Measurements from ENCODE around the gene USP26.

The USP26 gene

DNA sequence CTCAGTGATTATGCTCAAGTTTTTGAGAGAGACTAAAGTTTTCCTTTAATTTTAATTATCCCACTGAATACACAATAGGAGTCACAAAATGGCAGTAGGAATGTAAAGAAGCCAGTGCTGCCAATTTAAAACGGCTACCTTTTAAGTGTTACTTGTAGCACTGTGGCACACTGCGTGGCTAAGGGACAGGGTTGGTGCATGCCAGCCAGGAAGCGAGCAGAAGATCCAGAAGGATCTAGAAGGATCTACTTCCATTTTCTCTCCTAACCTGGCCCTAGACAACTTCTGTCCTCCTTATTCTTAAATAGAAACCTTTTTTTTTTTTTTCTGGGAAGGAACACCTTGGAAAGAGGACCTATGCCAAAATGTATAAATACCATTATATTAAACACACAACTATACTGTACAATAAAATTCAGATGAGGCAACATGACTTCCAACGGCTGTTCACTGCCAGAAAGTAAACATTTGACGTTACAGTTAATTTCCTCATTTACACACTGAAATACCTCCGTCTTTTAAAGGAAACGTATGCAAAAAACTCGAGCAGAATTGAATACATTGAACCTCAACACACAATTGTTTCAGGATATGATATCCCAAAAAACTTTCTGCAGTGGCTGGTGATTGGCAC, 2.7 kb downstream of the USP26 start:
- Histone ChIP-seq H3K9me3 (ENCODE audit: control insufficient read depth, insufficient read depth, low read length) (no peaks in the 10 kb centered on the region), H3F3A (ENCODE audit: control insufficient read depth, insufficient read depth) (no peaks in the 10 kb centered on the region), H3K4me2 (ENCODE audit: low read length) (no peak overlapping the region), H3K27ac (ENCODE audit: low read depth, low read length) (no peak overlapping the region), H3K4me1 (ENCODE audit: control insufficient read depth, low read length) (no peaks in the 10 kb centered on the region), H3K79me2 (ENCODE audit: control insufficient read depth, low read length) (no peaks in the 10 kb centered on the region), H3K9me2 (replicated peaks; ENCODE audit: control insufficient read depth, low read length) (no peaks in the 10 kb centered on the region), H3K27me3 (ENCODE audit: control insufficient read depth, low read length) (no peaks in the 10 kb centered on the region), H3K36me3 (ENCODE audit: control insufficient read depth, low read length) (no peaks in the 10 kb centered on the region), H4K20me1 (ENCODE audit: control insufficient read depth, insufficient read depth, low read depth, low read length) (no peaks in the 10 kb centered on the region), H3K4me3 (ENCODE audit: low read length) (no peak overlapping the region)
- TF ChIP-seq, protein P1, sequence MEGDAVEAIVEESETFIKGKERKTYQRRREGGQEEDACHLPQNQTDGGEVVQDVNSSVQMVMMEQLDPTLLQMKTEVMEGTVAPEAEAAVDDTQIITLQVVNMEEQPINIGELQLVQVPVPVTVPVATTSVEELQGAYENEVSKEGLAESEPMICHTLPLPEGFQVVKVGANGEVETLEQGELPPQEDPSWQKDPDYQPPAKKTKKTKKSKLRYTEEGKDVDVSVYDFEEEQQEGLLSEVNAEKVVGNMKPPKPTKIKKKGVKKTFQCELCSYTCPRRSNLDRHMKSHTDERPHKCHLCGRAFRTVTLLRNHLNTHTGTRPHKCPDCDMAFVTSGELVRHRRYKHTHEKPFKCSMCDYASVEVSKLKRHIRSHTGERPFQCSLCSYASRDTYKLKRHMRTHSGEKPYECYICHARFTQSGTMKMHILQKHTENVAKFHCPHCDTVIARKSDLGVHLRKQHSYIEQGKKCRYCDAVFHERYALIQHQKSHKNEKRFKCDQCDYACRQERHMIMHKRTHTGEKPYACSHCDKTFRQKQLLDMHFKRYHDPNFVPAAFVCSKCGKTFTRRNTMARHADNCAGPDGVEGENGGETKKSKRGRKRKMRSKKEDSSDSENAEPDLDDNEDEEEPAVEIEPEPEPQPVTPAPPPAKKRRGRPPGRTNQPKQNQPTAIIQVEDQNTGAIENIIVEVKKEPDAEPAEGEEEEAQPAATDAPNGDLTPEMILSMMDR (IDR thresholded peaks at IDR 0.05; ENCODE audit: low read depth, low read length, poor library complexity, severe bottlenecking) = no peak
- TF ChIP-seq EZH2phosphoT487 (IDR thresholded peaks at IDR 0.05; ENCODE audit: borderline replicate concordance, low read length) = no peak

DNA sequence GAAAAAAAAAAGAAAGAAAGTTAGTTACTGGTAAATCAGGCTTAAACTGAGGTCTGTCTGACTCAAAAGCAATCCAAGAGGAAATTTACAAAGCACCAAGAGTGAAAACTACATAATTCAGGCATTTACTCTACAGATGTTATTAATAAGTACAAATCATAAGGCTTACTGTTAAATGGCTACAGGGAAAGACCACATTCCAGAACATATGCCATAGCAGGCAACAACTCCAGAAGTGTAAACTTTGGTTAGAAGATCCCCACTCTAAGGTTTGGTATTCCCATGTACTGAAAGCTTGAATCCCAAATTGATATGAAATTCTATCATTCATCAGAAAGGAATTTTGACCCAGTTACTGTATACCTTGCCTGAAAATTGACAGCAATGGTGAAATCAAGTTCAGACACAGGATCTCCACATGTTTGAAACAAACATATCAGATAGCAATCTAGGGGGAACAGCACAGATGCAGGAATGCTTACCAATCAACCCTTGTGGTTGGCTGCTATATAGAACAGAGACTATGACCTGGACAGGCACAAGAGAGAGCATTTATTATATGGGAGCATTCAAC, 6.6 kb downstream of the USP26 start:
- TF ChIP-seq EZH2phosphoT487 (IDR thresholded peaks at IDR 0.05; ENCODE audit: borderline replicate concordance, low read length) = no peak
- TF ChIP-seq, protein P1 (IDR thresholded peaks at IDR 0.05; ENCODE audit: low read depth, low read length, poor library complexity, severe bottlenecking) = no peak
- H3K27me3 ChIP-seq (ENCODE audit: control insufficient read depth, low read length) = no peaks in the 10 kb centered on the region
- no peaks in the 10 kb centered on the region for H4K20me1 ChIP-seq (ENCODE audit: control insufficient read depth, insufficient read depth, low read depth, low read length)
- H3K4me1 ChIP-seq (ENCODE audit: control insufficient read depth, low read length) = no peaks in the 10 kb centered on the region
- H3K27ac ChIP-seq (ENCODE audit: low read depth, low read length) = no peak overlapping the region
- no peaks in the 10 kb centered on the region for H3K36me3 ChIP-seq (ENCODE audit: control insufficient read depth, low read length)
- no peak overlapping the region for H3K4me3 ChIP-seq (ENCODE audit: low read length)
- H3K4me2 ChIP-seq (ENCODE audit: low read length) = no peak overlapping the region
- no peaks in the 10 kb centered on the region for H3K9me3 ChIP-seq (ENCODE audit: control insufficient read depth, insufficient read depth, low read length)
- H3F3A ChIP-seq (ENCODE audit: control insufficient read depth, insufficient read depth) = no peaks in the 10 kb centered on the region
- H3K79me2 ChIP-seq (ENCODE audit: control insufficient read depth, low read length) = no peaks in the 10 kb centered on the region
- H3K9me2 ChIP-seq (replicated peaks; ENCODE audit: control insufficient read depth, low read length) = no peaks in the 10 kb centered on the region

DNA sequence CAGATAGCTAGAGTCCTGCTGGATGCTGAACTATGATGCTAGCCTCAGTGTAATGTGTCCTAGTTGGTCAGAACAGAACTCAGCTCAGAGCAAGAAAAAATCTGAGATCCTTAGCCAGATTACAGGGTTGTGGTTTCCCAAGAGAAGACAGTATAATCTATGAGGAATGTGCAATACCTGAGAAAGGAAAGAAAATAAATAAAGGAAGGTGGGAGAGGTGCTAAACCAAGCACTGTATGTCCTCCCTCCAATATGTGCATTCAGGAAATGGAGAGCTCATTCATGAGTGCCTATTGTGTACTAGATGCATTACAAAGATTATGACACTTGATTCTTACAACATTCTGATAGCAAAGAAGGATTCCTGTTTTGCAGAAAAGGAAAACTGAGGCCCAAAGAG, 7.5 kb downstream of the USP26 start:
- no peaks in the 10 kb centered on the region for H3K79me2 ChIP-seq (ENCODE audit: control insufficient read depth, low read length)
- H3K36me3 ChIP-seq (ENCODE audit: control insufficient read depth, low read length) = no peaks in the 10 kb centered on the region
- no peak overlapping the region for H3K27ac ChIP-seq (ENCODE audit: low read depth, low read length)
- H3K9me3 ChIP-seq (ENCODE audit: control insufficient read depth, insufficient read depth, low read length) = no peaks in the 10 kb centered on the region
- H3F3A ChIP-seq (ENCODE audit: control insufficient read depth, insufficient read depth) = no peaks in the 10 kb centered on the region
- no peak overlapping the region for H3K4me3 ChIP-seq (ENCODE audit: low read length)
- H4K20me1 ChIP-seq (ENCODE audit: control insufficient read depth, insufficient read depth, low read depth, low read length) = no peaks in the 10 kb centered on the region
- H3K27me3 ChIP-seq (ENCODE audit: control insufficient read depth, low read length) = no peaks in the 10 kb centered on the region
- H3K4me1 ChIP-seq (ENCODE audit: control insufficient read depth, low read length) = no peaks in the 10 kb centered on the region
- H3K9me2 ChIP-seq (replicated peaks; ENCODE audit: control insufficient read depth, low read length) = no peaks in the 10 kb centered on the region
- no peak for TF ChIP-seq EZH2phosphoT487 (IDR thresholded peaks at IDR 0.05; ENCODE audit: borderline replicate concordance, low read length)
- TF ChIP-seq, protein P1 (IDR thresholded peaks at IDR 0.05; ENCODE audit: low read depth, low read length, poor library complexity, severe bottlenecking) = no peak
- H3K4me2 ChIP-seq (ENCODE audit: low read length) = no peak overlapping the region

All from DOHH2 (cell line).